HCT116 (cell line): Measurements from ENCODE around the gene CEACAM1. TPM values are rescaled to one million over a fixed set of nuclear protein-coding genes. Genes with fewer than 3 reads are reported as not detected.

Source experiments
- ATAC-seq: fragments of 200-7000 bp; cut with Tn5 transposase; 2 replicates; pipeline ENCODE4 v1.9.1; 2020; ENCODE audit warnings: mild to moderate bottlenecking, moderate library complexity
- BruUV-seq: library from RNA; stranded (reverse); fragments of 400-500 nt; replicated peaks from 2 replicates; lab custom pipeline; 2021; lab: Mats Ljungman, UMichigan
- CTCF ChIA-PET: fragments of 300-600 bp; sonication (Branson Sonifier 250); formaldehyde crosslinking; loops from one replicate; lab custom pipeline; 2021; ENCODE audit warnings: antibody characterized with exemption; lab: Charles Lee
- POLR2A ChIA-PET: fragments of 300-600, 350-600 bp; sonication (Branson Sonifier 250); formaldehyde crosslinking; loops from one replicate; lab custom pipeline; 2021; ENCODE audit warnings: antibody characterized with exemption; lab: Charles Lee
- RAD21 ChIA-PET, 2 experiments: fragments of 300-600 bp; sonication (Branson Sonifier 250); formaldehyde crosslinking; loops; one replicate each; lab custom pipeline; 2023; ENCODE audit warnings: low total read pairs in 2 of 2; ENCODE audit not compliant: uncharacterized antibody in 2 of 2, unreplicated experiment in 2 of 2, low non-redundant PET in 1 of 2; lab: Charles Lee
- DNase-seq: peaks from one replicate; pipeline ENCODE4 v3.0.0-alpha.2; 2010; ENCODE audit warnings: low read depth, low spot score
- H2AFZ ChIP-seq: fragments of 200-600 bp; shearing (Covaris generic), sonication (generic); 2 replicates; pipeline ENCODE4 v1.6.1; 2017; ENCODE audit warnings: low read depth, mixed run types, mixed read lengths, antibody characterized with exemption, low read length; ENCODE audit not compliant: poor library complexity, severe bottlenecking
- H3K27ac ChIP-seq: 2 replicates; pipeline ENCODE4 v1.5.1; 2012; ENCODE audit warnings: low read depth, low read length
- H3K27me3 ChIP-seq: fragments of 200-600 bp; sonication (generic); 2 replicates; pipeline ENCODE4 v1.6.1; 2016; ENCODE audit warnings: mixed run types, low read length, mixed read lengths; ENCODE audit not compliant: insufficient read depth
- H3K36me3 ChIP-seq, 2 experiments: fragments of 200-500 bp in 1 of 2; fragments of 200-600 bp in 1 of 2; sonication (Bioruptor generic) in 1 of 2; sonication (generic) in 1 of 2; 2 replicates each; pipeline versions ENCODE4 v1.5.1 to v1.6.1; 2014 to 2016; ENCODE audit warnings: low read length in 2 of 2, inconsistent platforms in 1 of 2, mixed read lengths in 1 of 2, mixed run types in 1 of 2; ENCODE audit not compliant: insufficient read depth in 2 of 2, control insufficient read depth in 1 of 2
- H3K4me1 ChIP-seq, 2 experiments: fragments of 200-600 bp in 1 of 2; sonication (generic) in 1 of 2; 2 replicates each; pipeline versions ENCODE4 v1.5.1 to v1.6.1; 2012 to 2017; ENCODE audit warnings: low read length in 2 of 2, inconsistent platforms in 1 of 2, mild to moderate bottlenecking in 1 of 2, mixed read lengths in 1 of 2, mixed run types in 1 of 2, moderate library complexity in 1 of 2; ENCODE audit not compliant: insufficient read depth in 2 of 2, control insufficient read depth in 1 of 2
- H3K4me2 ChIP-seq: fragments of 200-600 bp; sonication (generic); 2 replicates; pipeline ENCODE4 v1.6.1; 2017; ENCODE audit warnings: mixed run types, low read length, mixed read lengths
- H3K4me3 ChIP-seq, 2 experiments: fragments of 200-600 bp in 1 of 2; sonication (generic) in 1 of 2; replicated peaks in 1 of 2; 2 replicates each; pipeline ENCODE4 v1.5.1; 2011 to 2016; ENCODE audit warnings: low read length in 2 of 2, control low read depth in 1 of 2, low read depth in 1 of 2, mild to moderate bottlenecking in 1 of 2, mixed read lengths in 1 of 2, mixed run types in 1 of 2
- H3K79me2 ChIP-seq: fragments of 200-600 bp; sonication (generic); 2 replicates; pipeline ENCODE4 v1.6.1; 2017; ENCODE audit warnings: mild to moderate bottlenecking, mixed run types, low read length, moderate library complexity, mixed read lengths; ENCODE audit not compliant: insufficient read depth
- H3K9ac ChIP-seq: fragments of 200-600 bp; sonication (generic); 2 replicates; pipeline ENCODE4 v1.6.1; 2016; ENCODE audit warnings: low read length, mixed read lengths
- H3K9me2 ChIP-seq: fragments of 200-600 bp; sonication (generic), shearing (Covaris generic); 2 replicates; pipeline ENCODE4 v1.6.1; 2017; ENCODE audit warnings: mixed run types, mild to moderate bottlenecking, moderate library complexity; ENCODE audit not compliant: insufficient read depth
- H3K9me3 ChIP-seq, 2 experiments: fragments of 200-500 bp in 1 of 2; fragments of 200-600 bp in 1 of 2; sonication (Bioruptor generic) in 1 of 2; sonication (generic) in 1 of 2; 2 replicates each; pipeline ENCODE4 v1.6.1; 2014 to 2017; ENCODE audit warnings: low read length in 2 of 2, mixed read lengths in 2 of 2, inconsistent platforms in 1 of 2, low read depth in 1 of 2, mild to moderate bottlenecking in 1 of 2, mixed run types in 1 of 2, moderate library complexity in 1 of 2; ENCODE audit not compliant: control insufficient read depth in 1 of 2, insufficient read depth in 1 of 2
- H4K20me1 ChIP-seq: fragments of 200-600 bp; sonication (generic), shearing (Covaris generic); 2 replicates; pipeline ENCODE4 v1.6.1; 2017; ENCODE audit warnings: mixed run types, mild to moderate bottlenecking, moderate library complexity; ENCODE audit not compliant: insufficient read depth
- CBX3 ChIP-seq: IDR thresholded peaks from 2 replicates; pipeline ENCODE4 v1.6.1; 2012; ENCODE audit warnings: low read depth
- CEBPB ChIP-seq: IDR thresholded peaks from 2 replicates; pipeline ENCODE4 v1.6.1; 2012; ENCODE audit warnings: low read depth
- EGR1 ChIP-seq: IDR thresholded peaks from 2 replicates; pipeline ENCODE4 v1.6.1; 2012; ENCODE audit warnings: low read depth
- EZH2 ChIP-seq: fragments of 200-600 bp; sonication (generic); IDR thresholded peaks from 2 replicates; pipeline ENCODE4 v1.6.1; 2017; ENCODE audit warnings: antibody characterized with exemption, mixed run types
- JUND ChIP-seq: IDR thresholded peaks from 2 replicates; pipeline ENCODE4 v1.6.1; 2012
- POLR2AphosphoS5 ChIP-seq: IDR thresholded peaks from 2 replicates; pipeline ENCODE4 v1.6.1; 2011; ENCODE audit warnings: mild to moderate bottlenecking, low read depth, low read length, moderate library complexity
- SIN3A ChIP-seq: IDR thresholded peaks from 2 replicates; pipeline ENCODE4 v1.6.1; 2012; ENCODE audit warnings: low read depth
- YY1 ChIP-seq: IDR thresholded peaks from 2 replicates; pipeline ENCODE4 v1.6.1; 2011; ENCODE audit warnings: low read length, low read depth, moderate library complexity, mild to moderate bottlenecking; ENCODE audit not compliant: insufficient replicate concordance; ENCODE audit errors: extremely low read depth
- intact Hi-C: fragments of 100-400 bp; cut with micrococcal nuclease; formaldehyde crosslinking; loops from 2 replicates; pipeline ENCODE4 v1.10.0; 2022
- total RNA-seq: library from RNA; stranded (reverse); gene quantifications from one replicate; pipeline ENCODE4 v1.2.1, GENCODE V29; 2021; ENCODE audit not compliant: unreplicated experiment
- TF ChIP-seq, protein P1 (sequence below), 3 experiments: fragments of 200-600 bp in 1 of 3; sonication (generic) in 1 of 3; IDR thresholded peaks in 2 of 3; conservative IDR thresholded peaks in 1 of 3; 2 replicates each; pipeline ENCODE4 v1.5.1; 2012 to 2017; ENCODE audit warnings: low read depth in 2 of 3, low read length in 2 of 3, antibody characterized with exemption in 1 of 3, borderline replicate concordance in 1 of 3, control low read depth in 1 of 3, mild to moderate bottlenecking in 1 of 3, mixed read lengths in 1 of 3, mixed run types in 1 of 3, moderate library complexity in 1 of 3; ENCODE audit not compliant: insufficient read depth in 1 of 3
- TF ChIP-seq, protein P2 (sequence below): IDR thresholded peaks from 2 replicates; pipeline ENCODE4 v1.6.1; 2012

CEACAM1 gene
- total RNA-seq, 1 experiment from 2014 or later, result 1.2 TPM

DNA sequence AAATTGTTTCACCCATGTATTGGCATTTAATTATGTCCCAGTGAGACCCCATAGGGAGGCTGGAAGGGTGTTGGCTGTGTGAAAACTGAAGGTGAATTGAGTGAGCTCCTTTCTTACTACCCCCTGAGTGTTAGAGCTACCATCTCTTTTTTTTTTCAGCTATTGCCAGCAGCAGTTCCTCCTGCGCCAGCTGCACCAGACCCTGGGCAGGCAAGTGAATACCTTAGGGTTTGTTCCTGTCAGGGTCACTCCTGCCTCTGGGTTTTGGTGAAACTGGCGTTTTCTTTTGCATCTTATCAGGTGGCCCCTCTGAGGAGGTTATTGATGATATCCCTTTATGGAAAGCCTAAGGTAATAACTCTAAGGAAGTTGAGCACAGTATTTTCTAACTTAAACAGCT, 40.9 kb upstream of the CEACAM1 start:
- no peak overlapping the region for H3K4me2 ChIP-seq
- DNase-seq (no peak), ATAC-seq (no peak)
- no peak overlapping the region for H2AFZ ChIP-seq
- H3K4me3 ChIP-seq, result no peak overlapping the region
- no peaks in the 10 kb centered on the region for H3K36me3 ChIP-seq
- H3K9me2 ChIP-seq, result no peaks in the 10 kb centered on the region
- intact Hi-C loops, result loop anchor here (5.0 kb wide), 1 partner anchor 223 kb away; no protein-coding TSS in a partner anchor
- TF ChIP-seq SIN3A (no peak), POLR2AphosphoS5 (no peak), JUND (no peak), CBX3 (no peak), YY1 (no peak)
- TF ChIP-seq, protein P1, sequence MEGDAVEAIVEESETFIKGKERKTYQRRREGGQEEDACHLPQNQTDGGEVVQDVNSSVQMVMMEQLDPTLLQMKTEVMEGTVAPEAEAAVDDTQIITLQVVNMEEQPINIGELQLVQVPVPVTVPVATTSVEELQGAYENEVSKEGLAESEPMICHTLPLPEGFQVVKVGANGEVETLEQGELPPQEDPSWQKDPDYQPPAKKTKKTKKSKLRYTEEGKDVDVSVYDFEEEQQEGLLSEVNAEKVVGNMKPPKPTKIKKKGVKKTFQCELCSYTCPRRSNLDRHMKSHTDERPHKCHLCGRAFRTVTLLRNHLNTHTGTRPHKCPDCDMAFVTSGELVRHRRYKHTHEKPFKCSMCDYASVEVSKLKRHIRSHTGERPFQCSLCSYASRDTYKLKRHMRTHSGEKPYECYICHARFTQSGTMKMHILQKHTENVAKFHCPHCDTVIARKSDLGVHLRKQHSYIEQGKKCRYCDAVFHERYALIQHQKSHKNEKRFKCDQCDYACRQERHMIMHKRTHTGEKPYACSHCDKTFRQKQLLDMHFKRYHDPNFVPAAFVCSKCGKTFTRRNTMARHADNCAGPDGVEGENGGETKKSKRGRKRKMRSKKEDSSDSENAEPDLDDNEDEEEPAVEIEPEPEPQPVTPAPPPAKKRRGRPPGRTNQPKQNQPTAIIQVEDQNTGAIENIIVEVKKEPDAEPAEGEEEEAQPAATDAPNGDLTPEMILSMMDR (IDR thresholded peaks at IDR 0.05 in 2 of 3, conservative IDR thresholded peaks at IDR 0.05 in 1 of 3; ENCODE audit: borderline replicate concordance in 1 of 3, insufficient read depth in 1 of 3, low read depth in 2 of 3, low read length in 2 of 3), result no peak
- no TSS peak for BruUV-seq
- ChIA-PET CTCF (interaction anchor here (1.1 to 1.3 kb wide), 2 partner anchors 27 to 119 kb away, joined by 3 to 5 read pairs; no protein-coding TSS in a partner anchor), RAD21 (no interaction called here), POLR2A (no interaction called here)
- no peaks in the 10 kb centered on the region for H3K79me2 ChIP-seq
- no peaks in the 10 kb centered on the region for H4K20me1 ChIP-seq
- no peaks in the 10 kb centered on the region for H3K4me1 ChIP-seq
- no peak overlapping the region for H3K27ac ChIP-seq
- H3K9ac ChIP-seq, result no peak overlapping the region
- H3K9me3 ChIP-seq, result no peaks in the 10 kb centered on the region
- 0 out of 2 replicates have a peak, but pooled peaks cover 3% of the 10 kb centered on the region for H3K27me3 ChIP-seq

GRCh38 chr19:42568006-42568405, 39.7 kb upstream of the CEACAM1 start:
- Histone ChIP-seq H3K27ac (no peak overlapping the region), H3K27me3 (0 out of 2 replicates have a peak, but pooled peaks cover 3% of the 10 kb centered on the region), H3K4me3 (no peak overlapping the region), H3K79me2 (no peaks in the 10 kb centered on the region), H3K9ac (no peak overlapping the region), H3K36me3 (no peaks in the 10 kb centered on the region), H3K9me2 (no peaks in the 10 kb centered on the region), H2AFZ (no peak overlapping the region), H3K4me2 (no peak overlapping the region), H3K9me3 (no peaks in the 10 kb centered on the region), H4K20me1 (no peaks in the 10 kb centered on the region), H3K4me1 (peaks cover 0 to 3% of the 10 kb centered on the region in 2 experiments; a peak in 2 of 4 replicates)
- ChIA-PET POLR2A (no interaction called here), RAD21 (no interaction called here), CTCF (no interaction called here)
- TF ChIP-seq JUND (no peak), EZH2 (no peak), SIN3A (no peak), CEBPB (no peak), EGR1 (no peak)
- TF ChIP-seq, protein P2, sequence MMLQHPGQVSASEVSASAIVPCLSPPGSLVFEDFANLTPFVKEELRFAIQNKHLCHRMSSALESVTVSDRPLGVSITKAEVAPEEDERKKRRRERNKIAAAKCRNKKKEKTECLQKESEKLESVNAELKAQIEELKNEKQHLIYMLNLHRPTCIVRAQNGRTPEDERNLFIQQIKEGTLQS, result no peak
- no TSS peak for BruUV-seq
- ATAC-seq, result no peak
- DNase-seq, result no peak
- intact Hi-C loops, result loop anchor here (5.0 kb wide), 1 partner anchor 224 kb away; no protein-coding TSS in a partner anchor
